A549 (cell line): Measurements from ENCODE around the gene EXOC4. TPM values are rescaled to one million over a fixed set of nuclear protein-coding genes. Genes with fewer than 3 reads are reported as not detected.

Experiments used
- ATAC-seq, 2 experiments: fragments of 200-7000 bp in 1 of 2; fragments of >200 bp in 1 of 2; cut with Nextera tagmentation in 1 of 2; cut with Tn5 transposase in 1 of 2; 3 replicates each; pipeline versions ENCODE4 v1.8.0 to v1.9.1; 2018 to 2020; ENCODE audit warnings: mild to moderate bottlenecking in 1 of 2, moderate library complexity in 1 of 2
- CTCF ChIA-PET: fragments of 300-600 bp; sonication (Branson Sonifier 250); formaldehyde crosslinking; extraction: SDS; loops from one replicate; lab custom pipeline; 2021; ENCODE audit warnings: antibody characterized with exemption, inconsistent platforms; lab: Yijun Ruan, JAX
- POLR2A ChIA-PET: fragments of 350-600 bp; formaldehyde crosslinking; extraction: SDS; loops from one replicate; lab custom pipeline; 2021; ENCODE audit warnings: antibody characterized with exemption, inconsistent platforms; lab: Yijun Ruan, JAX
- DNase-seq, 2 experiments: peaks; one replicate each; pipeline versions ENCODE4 v3.0.0 to v3.0.0-alpha.2; 2011 to 2016; ENCODE audit warnings: low read depth in 1 of 2, low spot score in 1 of 2
- FAIRE-seq: peaks from 2 replicates; lab custom pipeline; 2011; peaks lifted over from hg19 to GRCh38; lab: Jason Lieb, UNC
- H3K27ac ChIP-seq, 2 experiments: fragments of >200 bp; sonication (Bioruptor Twin); formaldehyde crosslinking; 3 replicates each; pipeline ENCODE4 v1.5.1; 2016 to 2017
- H3K4me1 ChIP-seq: fragments of >200 bp; sonication (Bioruptor Twin); formaldehyde crosslinking; 3 replicates; pipeline ENCODE4 v1.6.1; 2016
- H3K4me2 ChIP-seq: fragments of >200 bp; sonication (Bioruptor Twin); formaldehyde crosslinking; 3 replicates; pipeline ENCODE4 v1.6.1; 2016
- H3K4me3 ChIP-seq: fragments of >200 bp; sonication (Bioruptor Twin); formaldehyde crosslinking; 3 replicates; pipeline ENCODE4 v1.5.1; 2016
- H3K9me3 ChIP-seq: fragments of >200 bp; sonication (Bioruptor Twin); formaldehyde crosslinking; 3 replicates; pipeline ENCODE4 v1.6.1; 2016
- BHLHE40 ChIP-seq: IDR thresholded peaks from 2 replicates; pipeline ENCODE4 v1.6.1; 2012; ENCODE audit warnings: low read depth, low read length, inconsistent platforms
- CBX8 ChIP-seq: fragments of 200-600 bp; sonication (generic); IDR thresholded peaks from 2 replicates; pipeline ENCODE4 v1.6.1; 2016
- CHD2 ChIP-seq: fragments of 150-350 bp; IDR thresholded peaks from 2 replicates; pipeline ENCODE4 v1.6.1; 2014; ENCODE audit warnings: low read length; ENCODE audit not compliant: partially characterized antibody
- CHD4 ChIP-seq: fragments of 200-600 bp; sonication (generic); IDR thresholded peaks from 2 replicates; pipeline ENCODE4 v1.6.1; 2016; ENCODE audit warnings: antibody characterized with exemption, mild to moderate bottlenecking, borderline replicate concordance
- EHMT2 ChIP-seq: fragments of 200-600 bp; sonication (generic); IDR thresholded peaks from 2 replicates; pipeline ENCODE4 v1.6.1; 2016; ENCODE audit warnings: antibody characterized with exemption, low read depth, mild to moderate bottlenecking, moderate library complexity
- EP300 ChIP-seq, 2 experiments: fragments of >200 bp; sonication (Bioruptor Twin); formaldehyde crosslinking; IDR thresholded peaks; 2 replicates in 1 of 2; 3 replicates in 1 of 2; pipeline ENCODE4 v1.6.1; 2016 to 2017
- FOSL2 ChIP-seq, 2 experiments: fragments of 450-650 bp in 1 of 2; fragments of >200 bp in 1 of 2; sonication (Bioruptor Twin) in 1 of 2; formaldehyde crosslinking; IDR thresholded peaks; 2 replicates each; pipeline versions ENCODE4 v1.5.0 to v1.6.1; 2016 to 2020; ENCODE audit warnings: mild to moderate bottlenecking in 1 of 2, moderate library complexity in 1 of 2
- HEYL ChIP-seq: fragments of 250-450 bp; sonication (Bioruptor Pico); IDR thresholded peaks from 2 replicates; pipeline ENCODE4 v1.8.0; 2021; ENCODE audit warnings: mild to moderate bottlenecking, moderate library complexity
- HOXA7 ChIP-seq: fragments of 250-450 bp; sonication (Bioruptor Pico); IDR thresholded peaks from 2 replicates; pipeline ENCODE4 v1.5.0; 2020; ENCODE audit warnings: mild to moderate bottlenecking, moderate library complexity
- HOXB13 ChIP-seq: fragments of 250-450 bp; sonication (Bioruptor Pico); IDR thresholded peaks from 2 replicates; pipeline ENCODE4 v1.5.0; 2020; ENCODE audit warnings: low read depth, mild to moderate bottlenecking, moderate library complexity
- HOXB5 ChIP-seq: fragments of 250-450 bp; sonication (Bioruptor Pico); IDR thresholded peaks from 2 replicates; pipeline ENCODE4 v1.5.0; 2020; ENCODE audit warnings: mild to moderate bottlenecking, moderate library complexity
- MAFK ChIP-seq: fragments of 450-650 bp; IDR thresholded peaks from 2 replicates; pipeline ENCODE4 v1.6.1; 2014; ENCODE audit not compliant: partially characterized antibody
- MYC ChIP-seq: IDR thresholded peaks from 2 replicates; pipeline ENCODE4 v1.6.1; 2012; ENCODE audit warnings: mild to moderate bottlenecking, inconsistent platforms, low read length, improper control_type of control experiment, borderline replicate concordance
- POLR2A ChIP-seq: IDR thresholded peaks from 2 replicates; pipeline ENCODE4 v1.6.1; 2012; ENCODE audit warnings: mild to moderate bottlenecking, low read length
- POLR2AphosphoS2 ChIP-seq: conservative IDR thresholded peaks from 2 replicates; pipeline ENCODE4 v1.6.1; 2012; ENCODE audit warnings: low read length, improper control_type of control experiment, inconsistent platforms
- RFX5 ChIP-seq: fragments of 450-650 bp; IDR thresholded peaks from 2 replicates; pipeline ENCODE4 v1.7.1; 2014; ENCODE audit warnings: antibody characterized with exemption, mild to moderate bottlenecking, moderate library complexity
- RNF2 ChIP-seq: fragments of 200-600 bp; sonication (generic); IDR thresholded peaks from 2 replicates; pipeline ENCODE4 v1.6.1; 2016; ENCODE audit warnings: low read depth, mild to moderate bottlenecking, antibody characterized with exemption, moderate library complexity, borderline replicate concordance
- WGBS: methylation state at CpG from one replicate; pipeline ENCODE4 v1.1.6; 2017; ENCODE audit errors: missing lambda C conversion rate; 5-methylcytosine and 5-hydroxymethylcytosine counted together
- polyA plus RNA-seq, 4 experiments: library from polyadenylated mRNA; depleted of rRNA in 3 of 4; stranded (reverse); fragments of >200 nt; fragmentation: RNase III in 1 of 4; extraction: RNeasy Plus Mini Kit Qiagen cat#74134 plus additional on column Dnase treatment in 1 of 4; gene quantifications; 2 replicates in 3 of 4; 3 replicates in 1 of 4; pipeline ENCODE4 v1.2.3, GENCODE V29; 2011 to 2017
- TF ChIP-seq, protein P1 (sequence below): IDR thresholded peaks from 2 replicates; pipeline ENCODE4 v1.6.1; 2012
- TF ChIP-seq, protein P2 (sequence below): fragments of 450-650 bp; IDR thresholded peaks from 2 replicates; pipeline ENCODE4 v1.6.1; 2014; ENCODE audit warnings: antibody characterized with exemption
- TF ChIP-seq, protein P3 (sequence below): fragments of >200 bp; sonication (Bioruptor Twin); formaldehyde crosslinking; IDR thresholded peaks from 2 replicates; pipeline ENCODE4 v1.6.1; 2016
- TF ChIP-seq, protein P4 (sequence below): fragments of 200-600 bp; sonication (generic); IDR thresholded peaks from 2 replicates; pipeline ENCODE4 v1.6.1; 2016; ENCODE audit warnings: antibody characterized with exemption, mild to moderate bottlenecking, moderate library complexity

EXOC4 gene
- polyA plus RNA-seq, 2 of the 4 experiments (the other 2 are of a cell fraction) = 33.4 to 73.1 TPM

DNA sequence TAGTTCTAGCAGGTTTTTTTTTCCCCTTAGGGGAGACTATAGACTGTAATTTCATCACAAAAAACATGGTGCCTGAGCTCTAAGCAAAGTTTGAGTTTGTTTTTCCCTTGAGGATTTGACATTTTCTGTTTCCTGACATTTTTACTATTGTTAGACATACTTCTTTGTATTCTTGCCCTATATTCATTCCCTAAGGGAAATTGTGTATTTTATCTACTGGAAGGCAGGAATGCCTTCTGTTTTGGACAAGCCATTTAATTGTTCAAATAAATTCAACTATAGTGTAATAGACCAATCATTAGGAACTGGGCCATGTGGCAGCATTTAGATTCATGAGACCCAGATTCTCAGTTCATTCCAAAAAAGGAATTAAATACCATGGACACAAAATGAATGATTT is 335.0 kb downstream of the EXOC4 start:
- H3K4me2 ChIP-seq = no peak overlapping the region
- POLR2A ChIA-PET = no interaction called here
- CTCF ChIA-PET = interaction anchor here (0.7 kb wide), 1 partner anchor 12 kb away, joined by 3 read pairs; no protein-coding TSS in a partner anchor

DNA sequence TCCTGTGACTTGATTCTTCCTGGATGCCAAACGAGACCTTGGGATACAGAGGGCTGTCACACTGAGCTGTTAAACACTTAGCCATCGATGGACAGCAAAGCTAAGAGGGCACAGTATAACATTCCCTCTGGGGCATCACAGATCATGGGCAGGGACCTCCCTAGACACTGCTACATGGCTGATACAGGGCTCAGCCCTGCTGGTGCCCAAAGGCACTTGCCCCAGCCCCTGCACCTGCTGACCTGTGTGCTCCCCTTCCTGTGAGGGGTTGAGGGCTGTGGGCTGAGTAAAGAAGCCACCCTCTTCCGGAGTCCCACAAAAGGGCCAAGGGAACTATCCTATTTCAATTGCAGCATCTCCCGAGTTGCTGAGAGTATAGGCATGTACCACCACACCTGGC is 337.9 kb downstream of the EXOC4 start:
- DNase-seq (no peak), ATAC-seq (no peak; a peak in 1 of 6 replicates), FAIRE-seq (no peak)
- POLR2A ChIA-PET = no interaction called here
- H3K9me3 ChIP-seq = no peaks in the 10 kb centered on the region
- CTCF ChIA-PET = no interaction called here
- H3K4me1 ChIP-seq = no peaks in the 10 kb centered on the region
- WGBS = 61% methylated on average over 4 of the region's 4 CpGs
- no peak overlapping the region for H3K4me3 ChIP-seq
- no peak overlapping the region for H3K27ac ChIP-seq
- H3K4me2 ChIP-seq = no peak overlapping the region
- TF ChIP-seq HOXA7 (no peak), MAFK (no peak), EHMT2 (no peak), RNF2 (no peak), RFX5 (no peak)
- TF ChIP-seq, protein P1, sequence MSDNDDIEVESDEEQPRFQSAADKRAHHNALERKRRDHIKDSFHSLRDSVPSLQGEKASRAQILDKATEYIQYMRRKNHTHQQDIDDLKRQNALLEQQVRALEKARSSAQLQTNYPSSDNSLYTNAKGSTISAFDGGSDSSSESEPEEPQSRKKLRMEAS = no peak

More for the DNA sequence above, 335.0 kb downstream of the EXOC4 start:
- no peak for TF ChIP-seq CHD2
- TF ChIP-seq POLR2AphosphoS2 = no peak
- TF ChIP-seq MYC = no peak
- no peak for TF ChIP-seq HOXB5 (CRISPR knock-in tag)
- TF ChIP-seq, protein P2, sequence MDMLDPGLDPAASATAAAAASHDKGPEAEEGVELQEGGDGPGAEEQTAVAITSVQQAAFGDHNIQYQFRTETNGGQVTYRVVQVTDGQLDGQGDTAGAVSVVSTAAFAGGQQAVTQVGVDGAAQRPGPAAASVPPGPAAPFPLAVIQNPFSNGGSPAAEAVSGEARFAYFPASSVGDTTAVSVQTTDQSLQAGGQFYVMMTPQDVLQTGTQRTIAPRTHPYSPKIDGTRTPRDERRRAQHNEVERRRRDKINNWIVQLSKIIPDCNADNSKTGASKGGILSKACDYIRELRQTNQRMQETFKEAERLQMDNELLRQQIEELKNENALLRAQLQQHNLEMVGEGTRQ = no peak
- TF ChIP-seq EP300 (IDR thresholded peaks at IDR 0.05) = no peak
- TF ChIP-seq, protein P3, sequence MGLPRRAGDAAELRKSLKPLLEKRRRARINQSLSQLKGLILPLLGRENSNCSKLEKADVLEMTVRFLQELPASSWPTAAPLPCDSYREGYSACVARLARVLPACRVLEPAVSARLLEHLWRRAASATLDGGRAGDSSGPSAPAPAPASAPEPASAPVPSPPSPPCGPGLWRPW = no peak
- no peak for TF ChIP-seq HOXB13
- TF ChIP-seq CBX8 = no peak
- TF ChIP-seq HEYL (CRISPR knock-in tag) = no peak
- TF ChIP-seq RNF2 = no peak
- no peak for TF ChIP-seq BHLHE40
- TF ChIP-seq CHD4 = no peak
- TF ChIP-seq MAFK = no peak
- TF ChIP-seq, protein P4, sequence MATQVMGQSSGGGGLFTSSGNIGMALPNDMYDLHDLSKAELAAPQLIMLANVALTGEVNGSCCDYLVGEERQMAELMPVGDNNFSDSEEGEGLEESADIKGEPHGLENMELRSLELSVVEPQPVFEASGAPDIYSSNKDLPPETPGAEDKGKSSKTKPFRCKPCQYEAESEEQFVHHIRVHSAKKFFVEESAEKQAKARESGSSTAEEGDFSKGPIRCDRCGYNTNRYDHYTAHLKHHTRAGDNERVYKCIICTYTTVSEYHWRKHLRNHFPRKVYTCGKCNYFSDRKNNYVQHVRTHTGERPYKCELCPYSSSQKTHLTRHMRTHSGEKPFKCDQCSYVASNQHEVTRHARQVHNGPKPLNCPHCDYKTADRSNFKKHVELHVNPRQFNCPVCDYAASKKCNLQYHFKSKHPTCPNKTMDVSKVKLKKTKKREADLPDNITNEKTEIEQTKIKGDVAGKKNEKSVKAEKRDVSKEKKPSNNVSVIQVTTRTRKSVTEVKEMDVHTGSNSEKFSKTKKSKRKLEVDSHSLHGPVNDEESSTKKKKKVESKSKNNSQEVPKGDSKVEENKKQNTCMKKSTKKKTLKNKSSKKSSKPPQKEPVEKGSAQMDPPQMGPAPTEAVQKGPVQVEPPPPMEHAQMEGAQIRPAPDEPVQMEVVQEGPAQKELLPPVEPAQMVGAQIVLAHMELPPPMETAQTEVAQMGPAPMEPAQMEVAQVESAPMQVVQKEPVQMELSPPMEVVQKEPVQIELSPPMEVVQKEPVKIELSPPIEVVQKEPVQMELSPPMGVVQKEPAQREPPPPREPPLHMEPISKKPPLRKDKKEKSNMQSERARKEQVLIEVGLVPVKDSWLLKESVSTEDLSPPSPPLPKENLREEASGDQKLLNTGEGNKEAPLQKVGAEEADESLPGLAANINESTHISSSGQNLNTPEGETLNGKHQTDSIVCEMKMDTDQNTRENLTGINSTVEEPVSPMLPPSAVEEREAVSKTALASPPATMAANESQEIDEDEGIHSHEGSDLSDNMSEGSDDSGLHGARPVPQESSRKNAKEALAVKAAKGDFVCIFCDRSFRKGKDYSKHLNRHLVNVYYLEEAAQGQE = no peak
- no peak for TF ChIP-seq FOSL2 (IDR thresholded peaks at IDR 0.05)
- TF ChIP-seq FOSL2 (CRISPR knock-in tag; IDR thresholded peaks at IDR 0.05) = no peak
- TF ChIP-seq POLR2A = no peak
- H3K9me3 ChIP-seq = no peaks in the 10 kb centered on the region
- peaks cover 4% of the 10 kb centered on the region; the same call in 2 of the 3 replicates for H3K4me1 ChIP-seq
- no peak overlapping the region for H3K27ac ChIP-seq
- DNase-seq (no peak), ATAC-seq (no peak), FAIRE-seq (no peak)
- no peak overlapping the region for H3K4me3 ChIP-seq
